ENCODE results near the gene MARCO.
"Not testable (repeated sequence)": the region's sequence is repeated elsewhere in the genome, so short reads cannot be mapped to it uniquely, and the experiment has no call there.

MARCO gene

GRCh38 chr2:118989481-118989880 lies 47.5 kb downstream of the MARCO start:
- DNase-seq (ENCODE audit: low spot score), result no peak
- H3K9me3 Mint-ChIP-seq, result no peaks in the 10 kb centered on the region
- H3K27me3 Mint-ChIP-seq (ENCODE audit: low read depth), result no peaks in the 10 kb centered on the region
- H3K27ac Mint-ChIP-seq, result no peak overlapping the region
- no peaks in the 10 kb centered on the region for H3K36me3 Mint-ChIP-seq (ENCODE audit: low read depth)
- no peak overlapping the region for H3K4me3 Mint-ChIP-seq
- no peaks in the 10 kb centered on the region for H3K4me1 Mint-ChIP-seq (ENCODE audit: low read depth)

DNA sequence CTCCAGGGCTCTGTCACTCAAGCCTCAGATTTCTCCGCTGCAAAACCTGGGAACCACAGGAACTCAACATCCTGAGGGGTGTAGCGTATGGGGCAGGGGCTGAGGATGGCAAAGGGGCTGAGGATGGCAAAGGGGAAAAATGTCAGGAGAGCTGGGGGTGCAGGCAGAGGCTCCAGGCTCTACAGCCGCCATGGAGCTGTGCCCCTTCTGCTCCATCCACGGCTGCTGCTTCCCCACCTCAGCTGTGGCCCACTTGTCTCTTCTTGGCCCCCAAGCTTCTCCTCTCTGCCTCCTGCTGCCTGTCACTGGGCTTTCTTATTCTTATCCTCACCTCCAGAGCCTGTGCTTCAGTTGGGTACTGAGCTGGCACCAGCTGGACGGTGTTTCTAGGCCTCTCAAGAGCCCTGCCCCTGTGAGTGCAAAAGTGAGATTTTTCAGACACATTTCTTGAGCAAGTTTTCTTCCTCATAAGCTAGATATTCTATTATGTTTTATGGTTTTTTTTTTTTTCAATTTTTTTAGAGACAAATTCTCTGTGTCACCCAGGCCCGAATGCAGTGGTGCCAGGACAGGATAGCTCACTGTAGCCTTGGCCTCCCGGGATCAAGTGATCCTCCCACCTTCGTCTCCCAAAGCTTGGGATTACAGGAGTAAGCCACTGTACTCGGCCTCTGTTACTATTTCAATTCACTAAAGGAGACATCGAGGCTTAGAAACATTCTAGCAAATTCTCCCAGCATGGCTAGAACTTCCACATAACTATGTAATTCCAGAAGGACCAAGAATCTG lies 49.0 kb downstream of the MARCO start:
- no peaks in the 10 kb centered on the region for H3K27me3 Mint-ChIP-seq (ENCODE audit: low read depth)
- H3K4me1 Mint-ChIP-seq (ENCODE audit: low read depth), result no peaks in the 10 kb centered on the region
- no peak overlapping the region for H3K27ac Mint-ChIP-seq
- H3K4me3 Mint-ChIP-seq, result no peak overlapping the region
- H3K36me3 Mint-ChIP-seq (ENCODE audit: low read depth), result no peaks in the 10 kb centered on the region
- DNase-seq (ENCODE audit: low spot score), result no peak
- H3K9me3 Mint-ChIP-seq, result no peaks in the 10 kb centered on the region

GRCh38 chr2:118991554-118991953 lies 49.6 kb downstream of the MARCO start:
- no peaks in the 10 kb centered on the region for H3K9me3 Mint-ChIP-seq
- H3K27me3 Mint-ChIP-seq (ENCODE audit: low read depth), result no peaks in the 10 kb centered on the region
- H3K4me3 Mint-ChIP-seq, result no peak overlapping the region
- DNase-seq (ENCODE audit: low spot score), result no peak
- H3K4me1 Mint-ChIP-seq (ENCODE audit: low read depth), result no peaks in the 10 kb centered on the region
- no peak overlapping the region for H3K27ac Mint-ChIP-seq
- no peaks in the 10 kb centered on the region for H3K36me3 Mint-ChIP-seq (ENCODE audit: low read depth)

DNA sequence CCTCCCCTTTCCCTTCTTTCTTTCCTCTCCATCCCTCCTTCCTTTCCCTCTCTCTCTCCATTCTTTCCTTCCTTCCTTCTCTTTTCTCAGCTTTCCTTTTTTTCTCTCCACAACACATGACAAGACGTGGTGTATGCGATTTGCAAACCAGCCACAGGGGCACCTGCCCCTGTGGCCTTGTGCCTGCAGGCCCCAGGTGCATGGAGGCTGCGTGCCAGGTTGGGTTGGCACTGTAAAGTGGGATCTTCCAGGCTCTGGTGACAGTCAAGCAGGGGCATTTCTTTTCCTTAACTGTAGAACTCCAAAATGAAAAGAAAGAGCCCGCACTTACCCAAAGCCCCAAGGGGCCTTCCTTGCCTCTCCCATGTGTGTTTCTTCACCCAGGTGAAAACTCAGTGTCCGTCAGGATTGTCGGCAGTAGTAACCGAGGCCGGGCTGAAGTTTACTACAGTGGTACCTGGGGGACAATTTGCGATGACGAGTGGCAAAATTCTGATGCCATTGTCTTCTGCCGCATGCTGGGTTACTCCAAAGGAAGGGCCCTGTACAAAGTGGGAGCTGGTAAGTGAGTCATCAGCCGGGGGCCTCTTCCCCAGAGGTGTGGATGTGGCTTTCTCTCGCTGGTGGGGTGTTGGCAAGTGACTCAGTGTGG lies 50.9 kb downstream of the MARCO start:
- H3K27ac Mint-ChIP-seq, result no peak overlapping the region
- no peaks in the 10 kb centered on the region for H3K27me3 Mint-ChIP-seq (ENCODE audit: low read depth)
- no peaks in the 10 kb centered on the region for H3K4me1 Mint-ChIP-seq (ENCODE audit: low read depth)
- no peaks in the 10 kb centered on the region for H3K36me3 Mint-ChIP-seq (ENCODE audit: low read depth)
- H3K4me3 Mint-ChIP-seq, result no peak overlapping the region
- no peaks in the 10 kb centered on the region for H3K9me3 Mint-ChIP-seq
- no peak for DNase-seq (ENCODE audit: low spot score)

GRCh38 chr2:118993392-118993752 lies 51.4 kb downstream of the MARCO start:
- Mint-ChIP-seq H3K4me3 (no peak overlapping the region), H3K27ac (no peak overlapping the region), H3K9me3 (no peaks in the 10 kb centered on the region), H3K36me3 (ENCODE audit: low read depth) (no peaks in the 10 kb centered on the region), H3K4me1 (ENCODE audit: low read depth) (no peaks in the 10 kb centered on the region), H3K27me3 (ENCODE audit: low read depth) (no peaks in the 10 kb centered on the region)
- no peak for DNase-seq (ENCODE audit: low spot score)

GRCh38 chr2:118994172-118994700 lies 52.2 kb downstream of the MARCO start:
- H3K4me1 Mint-ChIP-seq (ENCODE audit: low read depth), result no peaks in the 10 kb centered on the region
- H3K27me3 Mint-ChIP-seq (ENCODE audit: low read depth), result no peaks in the 10 kb centered on the region
- H3K27ac Mint-ChIP-seq, result no peak overlapping the region
- H3K36me3 Mint-ChIP-seq (ENCODE audit: low read depth), result no peaks in the 10 kb centered on the region
- H3K4me3 Mint-ChIP-seq, result no peak overlapping the region
- DNase-seq (ENCODE audit: low spot score), result no peak
- H3K9me3 Mint-ChIP-seq, result no peaks in the 10 kb centered on the region

- Mint-ChIP-seq H3K36me3 (ENCODE audit: low read depth) (no peaks in the 10 kb centered on the region), H3K4me3 (no peak overlapping the region), H3K9me3 (no peaks in the 10 kb centered on the region), H3K4me1 (ENCODE audit: low read depth) (no peaks in the 10 kb centered on the region), H3K27ac (no peak overlapping the region), H3K27me3 (ENCODE audit: low read depth) (no peaks in the 10 kb centered on the region)
- DNase-seq (ENCODE audit: low spot score), result no peak
Observed at GRCh38 chr2:118994778-118995177, 52.8 kb downstream of the MARCO start.

GRCh38 chr2:119003856-119004255 lies 61.9 kb downstream of the MARCO start:
- not testable (repeated sequence) for H3K27ac Mint-ChIP-seq

DNA sequence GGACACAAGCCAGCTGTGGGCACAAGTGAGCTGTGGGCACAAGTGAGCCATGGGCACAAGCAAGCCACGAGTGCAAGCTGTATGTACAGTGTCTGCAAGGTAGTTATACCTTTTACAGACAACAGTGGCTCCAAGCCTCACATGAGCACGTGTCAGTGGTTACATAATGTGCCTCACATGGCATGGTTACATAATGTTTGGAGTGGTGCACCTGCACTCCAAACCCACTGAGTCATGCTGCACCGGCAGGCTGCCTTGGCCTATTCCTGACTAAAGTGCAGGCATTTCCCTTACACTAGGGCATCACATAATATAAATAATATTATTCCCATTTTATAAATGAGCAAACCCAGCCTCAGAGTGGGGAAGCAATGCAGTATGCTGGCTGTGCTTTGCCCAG lies 62.6 kb downstream of the MARCO start:
- Mint-ChIP-seq H3K27me3 (ENCODE audit: low read depth) (no peaks in the 10 kb centered on the region), H3K4me3 (no peak overlapping the region), H3K4me1 (ENCODE audit: low read depth) (no peaks in the 10 kb centered on the region), H3K9me3 (no peaks in the 10 kb centered on the region), H3K36me3 (ENCODE audit: low read depth) (no peaks in the 10 kb centered on the region), H3K27ac (no peak overlapping the region)
- DNase-seq (ENCODE audit: low spot score), result no peak

More at GRCh38 chr2:119003856-119004255, 61.9 kb downstream of the MARCO start:
- H3K9me3 Mint-ChIP-seq; DNase-seq (ENCODE audit: low spot score); H3K27me3 Mint-ChIP-seq (ENCODE audit: low read depth); H3K4me3 Mint-ChIP-seq; H3K4me1 Mint-ChIP-seq (ENCODE audit: low read depth); H3K36me3 Mint-ChIP-seq (ENCODE audit: low read depth): not testable (repeated sequence)

DNA sequence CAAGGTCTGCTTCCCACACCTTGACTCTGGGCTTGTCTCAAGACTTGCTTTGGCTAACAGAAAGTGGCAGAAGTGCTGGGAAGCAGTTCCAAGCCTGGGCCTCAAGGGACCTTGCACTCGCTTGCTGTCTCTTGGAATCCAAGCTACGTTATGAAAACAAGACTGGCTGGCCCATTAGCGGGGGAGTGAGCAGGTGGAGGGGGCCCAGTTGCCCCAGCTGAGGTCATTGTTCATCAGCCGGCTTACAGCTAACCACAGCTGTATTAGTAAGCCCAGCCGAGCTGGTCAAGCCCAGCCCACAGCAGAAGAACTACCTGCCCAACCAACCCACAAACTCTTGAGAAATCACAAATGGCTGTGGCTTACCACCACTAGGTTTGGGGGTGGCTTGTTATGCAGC lies 63.1 kb downstream of the MARCO start:
- no peak for DNase-seq (ENCODE audit: low spot score)
- Mint-ChIP-seq H3K4me1 (ENCODE audit: low read depth) (no peaks in the 10 kb centered on the region), H3K4me3 (no peak overlapping the region), H3K27me3 (ENCODE audit: low read depth) (peaks cover 3% of the 10 kb centered on the region), H3K9me3 (no peaks in the 10 kb centered on the region), H3K36me3 (ENCODE audit: low read depth) (no peaks in the 10 kb centered on the region), H3K27ac (no peak overlapping the region)

- peaks cover 4% of the 10 kb centered on the region for H3K27me3 Mint-ChIP-seq (ENCODE audit: low read depth)
- no peak overlapping the region for H3K27ac Mint-ChIP-seq
- no peaks in the 10 kb centered on the region for H3K9me3 Mint-ChIP-seq
- H3K36me3 Mint-ChIP-seq (ENCODE audit: low read depth), result no peaks in the 10 kb centered on the region
- H3K4me3 Mint-ChIP-seq, result no peak overlapping the region
- DNase-seq (ENCODE audit: low spot score), result no peak
- H3K4me1 Mint-ChIP-seq (ENCODE audit: low read depth), result no peaks in the 10 kb centered on the region
Observed at GRCh38 chr2:119005555-119005954, 63.6 kb downstream of the MARCO start.

- Mint-ChIP-seq H3K27me3 (ENCODE audit: low read depth) (peaks cover 10% of the 10 kb centered on the region), H3K27ac (no peak overlapping the region), H3K4me3 (no peak overlapping the region), H3K9me3 (no peaks in the 10 kb centered on the region), H3K4me1 (ENCODE audit: low read depth) (no peaks in the 10 kb centered on the region), H3K36me3 (ENCODE audit: low read depth) (no peaks in the 10 kb centered on the region)
- no peak for DNase-seq (ENCODE audit: low spot score)
Observed at GRCh38 chr2:119006441-119006840, 64.4 kb downstream of the MARCO start.

DNA sequence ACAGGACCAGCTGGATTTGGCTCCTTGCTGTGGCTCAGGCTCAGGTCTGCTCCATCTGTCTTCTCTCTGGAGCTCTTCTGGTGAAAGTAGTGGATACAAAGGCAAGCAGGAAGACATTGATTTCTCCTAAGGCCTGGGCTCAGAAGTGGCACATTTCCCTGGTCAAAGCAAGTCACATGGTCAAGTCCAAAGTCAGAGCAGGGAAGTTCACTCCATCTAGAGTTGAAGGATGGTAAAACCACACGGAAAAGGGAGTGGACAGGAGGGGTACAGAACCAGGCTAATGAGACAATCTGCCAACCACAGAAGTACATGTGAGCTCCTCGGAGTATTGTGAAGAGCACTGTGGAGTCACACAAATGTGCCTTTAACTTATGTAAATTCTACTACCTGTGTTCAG lies 66.1 kb downstream of the MARCO start:
- Mint-ChIP-seq H3K4me1 (ENCODE audit: low read depth) (no peaks in the 10 kb centered on the region), H3K36me3 (ENCODE audit: low read depth) (no peaks in the 10 kb centered on the region), H3K9me3 (no peaks in the 10 kb centered on the region), H3K27me3 (ENCODE audit: low read depth) (peaks cover 14% of the 10 kb centered on the region), H3K4me3 (no peak overlapping the region), H3K27ac (no peak overlapping the region)
- DNase-seq (ENCODE audit: low spot score), result no peak

- no peaks in the 10 kb centered on the region for H3K9me3 Mint-ChIP-seq
- DNase-seq (ENCODE audit: low spot score), result no peak
- no peak overlapping the region for H3K4me3 Mint-ChIP-seq
- peaks cover 14% of the 10 kb centered on the region for H3K27me3 Mint-ChIP-seq (ENCODE audit: low read depth)
- H3K4me1 Mint-ChIP-seq (ENCODE audit: low read depth), result no peaks in the 10 kb centered on the region
- H3K27ac Mint-ChIP-seq, result no peak overlapping the region
- H3K36me3 Mint-ChIP-seq (ENCODE audit: low read depth), result no peaks in the 10 kb centered on the region
Observed at GRCh38 chr2:119009110-119009509, 67.1 kb downstream of the MARCO start.

Data from T-helper 2 cell treated with Interferon-gamma antibody and Interleukin-4, amounts not matched to agents 5 μg/mL and 100 μg/mL, for 36 hours (primary cell).